Dendritic cell treated with granulocyte-macrophage colony-stimulating factor and Interleukin-4, amounts not matched to agents 40 ng/mL and 50 ng/mL, for 4 days (primary cell): ENCODE results near the gene MLXIP.
"Not testable (repeated sequence)": the region's sequence is repeated elsewhere in the genome, so short reads cannot be mapped to it uniquely, and the experiment has no call there.

ENCODE experiments used
- H3K27ac Mint-ChIP-seq: one replicate; pipeline ENCODE4 v1.8.0; 2022; ENCODE audit warnings: mild to moderate bottlenecking, mixed read lengths
- H3K27me3 Mint-ChIP-seq: one replicate; pipeline ENCODE4 v1.8.0; 2022; ENCODE audit warnings: mild to moderate bottlenecking, mixed read lengths
- H3K36me3 Mint-ChIP-seq: one replicate; pipeline ENCODE4 v1.8.0; 2022; ENCODE audit warnings: low read depth, mixed read lengths
- H3K4me1 Mint-ChIP-seq: one replicate; pipeline ENCODE4 v1.8.0; 2022; ENCODE audit warnings: low read depth, mixed read lengths
- H3K4me3 Mint-ChIP-seq: one replicate; pipeline ENCODE4 v1.8.0; 2022; ENCODE audit warnings: mild to moderate bottlenecking, moderate library complexity, mixed read lengths
- H3K9me3 Mint-ChIP-seq: one replicate; pipeline ENCODE4 v1.8.0; 2022; ENCODE audit warnings: mixed read lengths
- intact Hi-C: fragments of 100-400 bp; cut with micrococcal nuclease; formaldehyde crosslinking; loops from one replicate; pipeline ENCODE4 v1.15.0; 2022

Gene MLXIP

GRCh38 chr12:122159882-122160281 is 81.3 kb downstream of the MLXIP start:
- Mint-ChIP-seq H3K4me1 (no peaks in the 10 kb centered on the region), H3K36me3 (no peaks in the 10 kb centered on the region), H3K27me3 (peaks cover 3% of the 10 kb centered on the region), H3K27ac (no peak overlapping the region), H3K9me3 (no peaks in the 10 kb centered on the region), H3K4me3 (no peak overlapping the region)
- intact Hi-C loops = no loop called here

GRCh38 chr12:122160761-122161160 is 82.2 kb downstream of the MLXIP start:
- Mint-ChIP-seq H3K9me3 (no peaks in the 10 kb centered on the region), H3K27ac (no peak overlapping the region), H3K27me3 (peaks cover 3% of the 10 kb centered on the region), H3K36me3 (no peaks in the 10 kb centered on the region), H3K4me1 (no peaks in the 10 kb centered on the region), H3K4me3 (no peak overlapping the region)
- intact Hi-C loops = no loop called here

GRCh38 chr12:122161682-122162081 is 83.1 kb downstream of the MLXIP start:
- H3K27ac Mint-ChIP-seq = no peak overlapping the region
- H3K27me3 Mint-ChIP-seq = peaks cover 3% of the 10 kb centered on the region
- H3K36me3 Mint-ChIP-seq = no peaks in the 10 kb centered on the region
- H3K4me3 Mint-ChIP-seq = no peak overlapping the region
- no peaks in the 10 kb centered on the region for H3K9me3 Mint-ChIP-seq
- H3K4me1 Mint-ChIP-seq = no peaks in the 10 kb centered on the region
- intact Hi-C loops = no loop called here

GRCh38 chr12:122162976-122163375 is 84.4 kb downstream of the MLXIP start:
- Mint-ChIP-seq H3K27ac (no peak overlapping the region), H3K27me3 (peaks cover 3% of the 10 kb centered on the region), H3K4me3 (no peak overlapping the region), H3K4me1 (no peaks in the 10 kb centered on the region), H3K9me3 (no peaks in the 10 kb centered on the region), H3K36me3 (no peaks in the 10 kb centered on the region)
- intact Hi-C loops = no loop called here

- Mint-ChIP-seq H3K4me3 (no peak overlapping the region), H3K36me3 (no peaks in the 10 kb centered on the region), H3K27ac (no peak overlapping the region)
Observed at GRCh38 chr12:122166422-122167349, 88.1 kb downstream of the MLXIP start.

GRCh38 chr12:122167356-122167925 is 88.9 kb downstream of the MLXIP start:
- no peak overlapping the region for H3K27ac Mint-ChIP-seq
- H3K4me1 Mint-ChIP-seq = no peaks in the 10 kb centered on the region
- no peaks in the 10 kb centered on the region for H3K36me3 Mint-ChIP-seq
- no peak overlapping the region for H3K4me3 Mint-ChIP-seq
- H3K9me3 Mint-ChIP-seq = no peaks in the 10 kb centered on the region
- peaks cover 4% of the 10 kb centered on the region for H3K27me3 Mint-ChIP-seq
- intact Hi-C loops = no loop called here

More at GRCh38 chr12:122166422-122167349, 88.1 kb downstream of the MLXIP start:
- H3K9me3 Mint-ChIP-seq = no peaks in the 10 kb centered on the region
- H3K4me1 Mint-ChIP-seq = no peaks in the 10 kb centered on the region
- H3K27me3 Mint-ChIP-seq = peaks cover 6% of the 10 kb centered on the region
- intact Hi-C loops = no loop called here

GRCh38 chr12:122168492-122168891 is 89.9 kb downstream of the MLXIP start:
- H3K9me3 Mint-ChIP-seq = no peaks in the 10 kb centered on the region
- no peaks in the 10 kb centered on the region for H3K36me3 Mint-ChIP-seq
- H3K27me3 Mint-ChIP-seq = peaks cover 3% of the 10 kb centered on the region
- no peak overlapping the region for H3K4me3 Mint-ChIP-seq
- no peak overlapping the region for H3K27ac Mint-ChIP-seq
- intact Hi-C loops = no loop called here
- H3K4me1 Mint-ChIP-seq = no peaks in the 10 kb centered on the region

- Mint-ChIP-seq H3K9me3 (no peaks in the 10 kb centered on the region), H3K27ac (no peak overlapping the region), H3K36me3 (no peaks in the 10 kb centered on the region), H3K27me3 (peaks cover 6% of the 10 kb centered on the region), H3K4me1 (no peaks in the 10 kb centered on the region), H3K4me3 (no peak overlapping the region)
- intact Hi-C loops = no loop called here
Observed at GRCh38 chr12:122171399-122171798, 92.8 kb downstream of the MLXIP start.

- H3K36me3 Mint-ChIP-seq = no peaks in the 10 kb centered on the region
- H3K9me3 Mint-ChIP-seq = no peaks in the 10 kb centered on the region
- no peaks in the 10 kb centered on the region for H3K4me1 Mint-ChIP-seq
- H3K27me3 Mint-ChIP-seq = peaks cover 6% of the 10 kb centered on the region
- intact Hi-C loops = no loop called here
- H3K27ac Mint-ChIP-seq = no peak overlapping the region
- H3K4me3 Mint-ChIP-seq = no peak overlapping the region
Observed at GRCh38 chr12:122172262-122172939, 93.8 kb downstream of the MLXIP start.

GRCh38 chr12:122174155-122174845 is 95.7 kb downstream of the MLXIP start, which contains the start of gene IL31:
Gene IL31, minus strand, starts transcription at chr12:122174221. Its CDS starts 49 bp downstream, at chr12:122174172.
- Mint-ChIP-seq H3K4me1 (no peaks in the 10 kb centered on the region), H3K27ac (no peak within 1 kb of the TSS), H3K27me3 (peaks cover 6% of the 10 kb centered on the region), H3K9me3 (no peaks in the 10 kb centered on the region), H3K4me3 (no peak within 1 kb of the TSS), H3K36me3 (no peaks in the 10 kb centered on the region)
- intact Hi-C loops = no loop called here

- H3K27ac Mint-ChIP-seq, H3K4me1 Mint-ChIP-seq, H3K4me3 Mint-ChIP-seq, H3K36me3 Mint-ChIP-seq, intact Hi-C loops, H3K9me3 Mint-ChIP-seq, H3K27me3 Mint-ChIP-seq: not testable (repeated sequence)
Observed at GRCh38 chr12:122176473-122176872, 97.9 kb downstream of the MLXIP start.

- Mint-ChIP-seq H3K4me3 (peak within 1 kb of the TSS; percentile 72), H3K4me1 (peaks cover 19% of the 10 kb centered on the region), H3K9me3 (no peaks in the 10 kb centered on the region), H3K27ac (no peak within 1 kb of the TSS), H3K36me3 (no peaks in the 10 kb centered on the region), H3K27me3 (peaks cover 36% of the 10 kb centered on the region)
- intact Hi-C loops = no loop called here
Observed at GRCh38 chr12:122182887-122183587, 104.5 kb downstream of the MLXIP start, which contains the start of gene LRRC43. Gene LRRC43, plus strand, starts transcription at chr12:122183123. Its CDS starts 22 bp downstream, at chr12:122183145.

- Mint-ChIP-seq H3K4me3 (peak overlapping the region; percentile 72), H3K4me1 (peaks cover 19% of the 10 kb centered on the region), H3K27me3 (peaks cover 36% of the 10 kb centered on the region), H3K36me3 (no peaks in the 10 kb centered on the region), H3K9me3 (no peaks in the 10 kb centered on the region), H3K27ac (no peak overlapping the region)
- intact Hi-C loops = no loop called here
Observed at GRCh38 chr12:122183588-122183940, 105.0 kb downstream of the MLXIP start.
